PC-3 (cell line): ENCODE data around the gene KDM4B.

Source experiments
- CTCF ChIP-seq: fragments of 300-600 bp; sonication (generic); conservative IDR thresholded peaks from 2 replicates; pipeline ENCODE4 v1.5.1; 2017; ENCODE audit warnings: antibody characterized with exemption, low read depth, mild to moderate bottlenecking, low read length
- EZH2 ChIP-seq: fragments of 300-600 bp; sonication (generic); IDR thresholded peaks from one replicate; pipeline ENCODE4 v1.6.1; 2017; ENCODE audit warnings: antibody characterized with exemption, mild to moderate bottlenecking, low read length; ENCODE audit not compliant: unreplicated experiment

- TF ChIP-seq CTCF, result no peak
- TF ChIP-seq EZH2, result no peak
These were observed 1.0 kb downstream of the KDM4B start for GRCh38 chr19:4969772-4970531.
